Ovary (tissue), 3 donors: ENCODE data around the gene SORD.

Experiments used
- CTCF ChIP-seq, 3 donors: fragments of 450-650 bp in 2 of 3; fragments of 200-600 bp in 1 of 3; IDR thresholded peaks; one replicate each; pipeline versions ENCODE4 v1.5.1 to v1.8.0; 2016 to 2022; ENCODE audit warnings: antibody characterized with exemption in 3 of 3, mild to moderate bottlenecking in 1 of 3
- POLR2A ChIP-seq: fragments of 450-650 bp; IDR thresholded peaks from one replicate; pipeline ENCODE4 v1.6.1; 2017; ENCODE audit warnings: antibody characterized with exemption, mild to moderate bottlenecking, moderate library complexity
- donor health status: DM: no; HTN: no; CAD: no.

- TF ChIP-seq CTCF (IDR thresholded peaks at IDR 0.05) (no peak), POLR2A (no peak)
These were observed 100.4 kb downstream of the SORD start for GRCh38 chr15:45123397-45123796.
